HTR-8/SVneo (cell line): Measurements from ENCODE around the gene RNF144A.

ENCODE experiments used
- DNase-seq: peaks from one replicate; pipeline ENCODE4 v3.0.0; 2011; ENCODE audit warnings: low spot score, mixed read lengths; ENCODE audit not compliant: insufficient read length
- FAIRE-seq: peaks from 2 replicates; lab custom pipeline; 2011; peaks lifted over from hg19 to GRCh38; lab: Jason Lieb, UNC

Gene RNF144A

DNA sequence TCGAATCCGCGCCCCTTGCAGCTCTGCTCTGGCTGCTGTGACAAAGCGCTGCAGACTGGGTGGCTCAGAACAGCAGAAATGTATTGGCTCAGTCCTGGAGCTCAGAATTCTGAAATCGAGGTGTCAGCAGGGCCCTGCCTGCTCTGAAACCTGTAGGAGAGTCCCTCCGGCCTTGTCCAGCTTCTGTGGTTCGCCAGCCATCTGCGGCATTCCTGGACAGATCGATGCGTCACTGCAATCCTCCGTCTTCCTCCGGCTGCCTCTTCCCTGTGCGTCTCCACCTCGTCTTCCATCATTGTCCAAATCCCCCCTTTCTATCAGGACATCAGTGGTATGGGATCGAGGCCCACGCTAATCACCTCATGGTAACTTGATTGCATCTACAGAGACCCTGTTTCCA is 115.2 kb downstream of the RNF144A start:
- DNase-seq: no peak
- no peak for FAIRE-seq

- DNase-seq (no peak), FAIRE-seq (no peak)
Observed at GRCh38 chr2:7033136-7033960, 116.1 kb downstream of the RNF144A start.

GRCh38 chr2:7034303-7034702 is 117.1 kb downstream of the RNF144A start:
- no peak for FAIRE-seq
- DNase-seq: no peak

DNA sequence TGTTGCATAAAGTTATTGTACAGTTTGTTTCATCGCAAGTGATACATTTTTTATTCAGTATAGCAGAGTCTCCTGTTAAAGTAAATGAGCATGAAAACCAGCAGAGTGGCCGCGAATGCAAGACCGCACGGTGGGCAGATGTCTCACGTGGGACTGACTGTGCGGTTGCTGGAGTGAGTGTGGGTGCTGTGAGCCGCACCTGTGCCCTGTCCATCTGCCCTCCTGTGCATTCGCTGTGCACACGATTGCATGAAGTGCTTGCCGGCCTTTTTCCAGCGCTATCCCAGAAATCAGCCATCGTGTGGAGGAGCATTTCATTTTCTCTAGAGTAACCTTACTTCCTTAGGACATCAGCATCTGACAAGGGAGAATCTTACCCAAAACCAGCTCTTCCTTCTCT is 118.7 kb downstream of the RNF144A start:
- FAIRE-seq: no peak
- DNase-seq: no peak

DNA sequence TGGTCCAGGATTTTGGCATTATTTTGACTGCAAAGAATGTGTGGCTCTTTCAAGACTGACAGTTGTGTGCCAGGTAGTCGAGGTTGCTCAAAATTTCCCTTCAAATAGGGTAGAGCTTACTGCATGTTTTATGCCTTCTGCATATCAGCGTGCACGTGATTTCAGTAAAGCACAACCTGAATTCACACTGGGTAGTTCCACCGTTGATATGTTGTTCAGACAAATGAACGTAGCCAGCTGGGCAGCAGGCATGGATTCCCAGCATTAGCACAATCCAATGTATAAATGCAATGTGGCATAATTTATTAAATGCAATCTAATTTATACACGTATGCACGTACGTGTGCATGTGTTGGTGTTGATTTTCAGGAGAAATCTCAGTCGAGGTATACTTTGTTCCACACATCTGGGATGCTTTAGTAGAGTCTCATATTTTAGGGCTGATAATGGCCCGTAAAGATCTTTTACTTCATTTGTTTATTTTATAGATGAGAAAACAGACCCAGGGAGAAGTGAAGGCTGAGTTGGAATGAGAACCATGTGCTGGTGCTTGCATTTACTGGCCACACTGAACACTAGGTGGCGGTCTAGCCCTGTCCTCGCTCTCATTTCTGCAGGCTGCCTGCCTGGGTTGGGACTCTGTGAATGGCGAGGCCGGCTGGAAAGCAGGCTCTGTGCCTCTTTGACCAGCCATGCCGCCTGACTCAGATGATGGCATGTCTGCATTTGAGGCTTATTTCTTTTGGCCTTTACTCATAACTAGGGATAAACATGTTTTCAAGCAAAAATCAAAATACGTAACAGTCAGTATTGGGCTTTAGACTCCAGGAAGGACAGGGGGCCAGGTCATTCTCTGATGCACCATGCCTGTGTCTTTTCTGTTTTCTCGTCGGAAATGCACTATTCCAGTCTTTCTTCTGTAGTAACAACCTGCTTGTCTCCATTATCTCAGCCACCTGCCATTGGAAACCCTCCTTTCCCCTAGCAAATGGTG is 120.4 kb downstream of the RNF144A start:
- DNase-seq (no peak), FAIRE-seq (no peak)

- DNase-seq (no peak), FAIRE-seq (no peak)
Observed at GRCh38 chr2:7040547-7040946, 123.3 kb downstream of the RNF144A start.

- no peak for FAIRE-seq
- no peak for DNase-seq
Observed at GRCh38 chr2:7041421-7041820, 124.2 kb downstream of the RNF144A start.

GRCh38 chr2:7043690-7044089 is 126.5 kb downstream of the RNF144A start:
- DNase-seq: no peak
- FAIRE-seq: no peak

- no peak for FAIRE-seq
- peak; percentile 10 for DNase-seq
Observed at GRCh38 chr2:7044253-7045250, 127.3 kb downstream of the RNF144A start.

- no peak for FAIRE-seq
- DNase-seq: no peak
Observed at GRCh38 chr2:7045601-7046590, 128.7 kb downstream of the RNF144A start.

GRCh38 chr2:7047661-7048060 is 130.4 kb downstream of the RNF144A start:
- no peak for FAIRE-seq
- no peak for DNase-seq

- no peak for FAIRE-seq
- no peak for DNase-seq
Observed at GRCh38 chr2:7048762-7049294, 131.6 kb downstream of the RNF144A start.

DNA sequence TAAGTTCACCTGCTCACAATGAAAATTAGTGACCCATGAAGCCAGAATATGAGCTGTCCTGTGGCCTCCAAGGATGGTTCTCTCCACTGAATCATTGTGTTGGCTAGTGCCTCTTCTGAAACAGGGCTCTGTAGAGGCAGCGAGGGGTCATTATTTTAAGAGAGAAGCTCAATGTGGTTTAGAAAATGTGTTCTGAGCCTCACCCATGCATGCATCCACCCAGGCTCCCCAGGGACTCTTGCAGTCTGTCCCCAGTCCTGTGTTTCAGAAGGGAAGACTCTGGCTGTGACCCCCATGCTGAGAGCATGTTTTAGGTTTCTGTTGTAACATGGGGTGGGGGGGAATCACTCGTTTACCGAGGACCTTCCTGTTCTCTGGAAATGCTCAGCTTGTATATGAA is 135.2 kb downstream of the RNF144A start:
- no peak for FAIRE-seq
- no peak for DNase-seq

DNA sequence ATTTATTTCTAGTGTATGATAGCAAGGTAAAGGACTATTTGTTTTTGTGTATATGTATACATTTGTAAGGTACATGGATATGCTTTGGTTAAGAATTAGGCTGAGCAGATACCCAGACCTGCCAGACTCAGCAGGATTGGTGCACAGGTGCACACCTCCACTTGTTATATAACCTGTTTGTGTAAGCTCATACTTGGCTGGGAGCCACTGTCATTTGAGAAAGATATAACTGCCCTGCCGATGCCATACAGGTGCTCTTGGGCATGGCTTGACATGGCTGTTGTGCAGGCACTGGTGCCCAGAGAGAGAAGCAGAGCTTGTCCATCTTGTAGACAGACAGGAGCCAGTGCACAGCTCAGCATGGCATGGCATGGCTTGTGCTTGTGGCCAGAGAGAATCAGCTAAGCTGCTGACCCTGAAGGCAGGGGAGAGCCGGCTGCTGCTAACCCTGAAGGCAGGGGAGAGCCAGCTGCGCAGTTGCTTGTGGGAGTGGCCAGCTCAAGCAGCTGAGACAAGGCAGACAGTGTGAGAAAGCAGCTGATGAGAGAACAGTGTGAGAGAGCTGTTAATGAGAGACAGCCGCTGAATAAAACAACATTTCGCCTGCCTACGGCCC is 136.5 kb downstream of the RNF144A start:
- DNase-seq: no peak
- no peak for FAIRE-seq

DNA sequence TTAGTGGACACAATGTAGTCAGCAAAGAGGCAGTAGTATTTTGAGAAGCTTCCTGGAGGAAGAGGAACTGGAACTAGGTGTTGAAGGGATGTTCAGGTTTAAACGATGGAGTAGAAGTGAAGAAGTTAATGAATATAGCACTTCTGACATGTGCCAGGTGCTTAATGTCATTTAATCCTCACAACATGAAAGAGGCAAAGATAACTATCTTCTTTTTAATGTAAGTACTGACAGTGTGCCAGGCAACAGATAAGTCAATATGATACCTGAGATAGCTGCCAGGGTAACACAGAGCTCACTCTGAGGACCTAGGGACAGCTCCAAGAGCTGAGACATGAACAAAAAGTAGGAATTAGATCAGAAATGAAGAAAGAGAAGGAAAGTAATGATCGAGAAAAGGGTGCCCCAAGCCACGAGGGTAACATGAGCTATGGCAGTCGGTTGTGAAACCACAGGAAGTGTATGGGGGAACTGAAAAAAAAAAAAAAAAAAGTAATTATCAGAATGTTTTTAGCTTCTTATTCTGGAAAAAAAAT is 140.7 kb downstream of the RNF144A start:
- no peak for FAIRE-seq
- no peak for DNase-seq

DNA sequence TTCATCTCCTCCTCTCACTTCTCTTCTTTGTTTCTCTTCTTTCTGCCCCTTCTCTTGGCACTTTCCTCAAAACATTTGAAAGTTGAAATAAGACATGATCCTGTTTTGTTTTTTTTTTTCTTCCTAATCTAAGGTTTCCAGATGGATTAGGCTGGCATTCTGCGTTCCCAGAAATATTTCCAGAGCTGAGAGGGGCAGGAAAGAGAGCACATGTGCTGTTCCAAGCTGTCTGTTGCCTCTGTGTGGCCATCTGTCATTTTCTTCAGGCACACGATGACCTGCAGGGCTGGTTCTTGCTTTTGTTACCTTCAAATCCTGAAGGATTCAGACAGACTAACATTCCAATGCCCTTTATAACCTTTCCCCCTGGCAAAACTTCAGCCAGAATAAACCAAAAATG is 142.9 kb downstream of the RNF144A start:
- FAIRE-seq: no peak

DNA sequence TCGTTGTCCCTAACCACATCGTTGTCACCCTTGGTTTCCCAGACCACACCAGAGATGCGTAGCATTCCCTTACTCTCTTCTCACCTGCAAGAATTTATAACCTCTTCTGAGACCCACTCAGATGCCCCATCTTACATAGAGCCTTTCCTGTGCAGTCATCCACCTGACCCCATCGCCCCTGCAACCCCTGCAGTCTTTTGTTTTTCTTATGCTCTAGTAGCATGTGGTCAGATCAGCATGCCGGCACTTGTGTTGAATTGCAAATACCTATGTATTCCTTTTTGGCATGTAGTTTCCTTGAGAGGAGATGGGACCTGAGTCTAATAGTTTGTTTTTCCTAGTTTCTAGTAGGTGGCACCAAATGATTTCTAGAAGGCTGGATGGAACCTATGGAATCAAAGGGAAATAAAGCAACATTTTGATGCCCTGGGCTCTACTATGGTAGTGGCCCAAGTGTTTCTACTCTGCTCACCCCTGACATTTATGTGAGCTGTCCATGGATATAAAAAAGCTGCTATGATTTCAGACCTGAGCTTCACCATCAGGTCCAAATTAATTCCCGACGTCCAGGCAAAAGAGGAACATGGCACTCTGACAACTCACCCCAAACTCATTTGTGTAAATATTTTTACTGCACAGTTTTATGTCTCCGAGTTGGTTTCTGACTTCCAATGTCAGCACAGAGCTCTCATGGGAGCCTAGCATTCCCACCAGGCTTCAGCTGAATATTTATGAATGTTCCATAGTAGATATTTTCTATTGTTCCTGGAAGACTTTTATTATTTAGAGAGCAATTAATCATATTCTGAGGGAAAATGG is 143.6 kb downstream of the RNF144A start:
- FAIRE-seq (no peak), DNase-seq (no peak)

More for the DNA sequence above, 142.9 kb downstream of the RNF144A start:
- DNase-seq: no peak
